HAP-1 (cell line): ENCODE measurements around the gene DEK.

Experiments used
- DNase-seq, 2 experiments: peaks; one replicate each; pipeline ENCODE4 v3.0.0-alpha.2; 2016 to 2020; ENCODE audit warnings: low spot score in 2 of 2
- H3K27me3 ChIP-seq: fragments of 250-450 bp; sonication (Bioruptor Pico); 2 replicates; pipeline ENCODE4 v1.5.1; 2020; ENCODE audit warnings: low read depth, mild to moderate bottlenecking, moderate library complexity
- H3K36me3 ChIP-seq: fragments of 250-450 bp; sonication (Bioruptor Pico); replicated peaks from 2 replicates; pipeline ENCODE4 v1.5.1; 2020; ENCODE audit warnings: mild to moderate bottlenecking
- H3K4me1 ChIP-seq: fragments of 250-450 bp; sonication (Bioruptor Pico); 2 replicates; pipeline ENCODE4 v1.5.1; 2020; ENCODE audit warnings: mild to moderate bottlenecking
- H3K4me3 ChIP-seq: fragments of 250-450 bp; sonication (Bioruptor Pico); 2 replicates; pipeline ENCODE4 v1.5.1; 2020; ENCODE audit warnings: mild to moderate bottlenecking, moderate library complexity
- H3K9me3 ChIP-seq: fragments of 250-450 bp; sonication (Bioruptor Pico); 2 replicates; pipeline ENCODE4 v1.5.1; 2020; ENCODE audit warnings: mild to moderate bottlenecking, moderate library complexity
- in situ Hi-C: fragments of 300-500 bp; cut with MboI; formaldehyde crosslinking; loops from 3 replicates; pipeline ENCODE4 v1.14.3; 2020; ENCODE audit warnings: low sequenced_read_pairs, inconsistent platforms, mixed read lengths

The DEK gene

DNA sequence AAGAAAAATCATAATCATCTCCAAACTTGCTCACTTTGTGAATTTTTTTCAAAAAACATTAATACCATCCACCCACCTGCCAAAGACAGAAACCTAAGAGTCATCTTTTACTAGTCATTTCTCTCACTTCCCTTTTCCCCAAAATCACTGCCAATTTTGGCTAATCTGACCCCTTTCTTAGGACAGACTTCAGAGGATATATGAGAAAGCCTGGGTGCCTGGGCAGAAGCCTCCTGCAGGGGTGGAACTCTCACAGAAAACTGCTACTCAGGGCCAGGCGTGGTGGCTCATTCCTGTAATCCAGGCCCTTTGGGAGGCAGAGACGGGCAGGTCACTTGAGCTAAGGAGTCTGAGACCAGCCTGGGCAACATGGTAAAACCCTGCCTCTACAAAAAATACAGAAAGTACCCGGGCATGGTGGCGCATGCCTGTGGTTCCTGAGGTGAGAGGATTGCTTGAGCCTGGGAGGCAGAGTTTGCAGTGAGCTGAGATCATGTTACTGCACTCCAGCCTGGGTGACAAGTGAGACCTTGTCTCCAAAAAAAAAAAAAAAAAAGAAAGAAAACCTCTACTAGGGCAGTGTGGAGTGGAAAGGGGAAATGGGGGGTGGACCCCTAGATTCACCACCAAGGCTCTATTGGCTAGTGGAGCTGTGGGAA lies 3.8 kb downstream of the DEK start:
- H3K4me1 ChIP-seq, result peaks cover 29% of the 10 kb centered on the region
- H3K27me3 ChIP-seq, result no peaks in the 10 kb centered on the region
- H3K9me3 ChIP-seq, result no peaks in the 10 kb centered on the region
- no peak overlapping the region for H3K4me3 ChIP-seq
- peaks cover 78% of the 10 kb centered on the region for H3K36me3 ChIP-seq
- in situ Hi-C loops, result no loop called here
- DNase-seq, result no peak

DNA sequence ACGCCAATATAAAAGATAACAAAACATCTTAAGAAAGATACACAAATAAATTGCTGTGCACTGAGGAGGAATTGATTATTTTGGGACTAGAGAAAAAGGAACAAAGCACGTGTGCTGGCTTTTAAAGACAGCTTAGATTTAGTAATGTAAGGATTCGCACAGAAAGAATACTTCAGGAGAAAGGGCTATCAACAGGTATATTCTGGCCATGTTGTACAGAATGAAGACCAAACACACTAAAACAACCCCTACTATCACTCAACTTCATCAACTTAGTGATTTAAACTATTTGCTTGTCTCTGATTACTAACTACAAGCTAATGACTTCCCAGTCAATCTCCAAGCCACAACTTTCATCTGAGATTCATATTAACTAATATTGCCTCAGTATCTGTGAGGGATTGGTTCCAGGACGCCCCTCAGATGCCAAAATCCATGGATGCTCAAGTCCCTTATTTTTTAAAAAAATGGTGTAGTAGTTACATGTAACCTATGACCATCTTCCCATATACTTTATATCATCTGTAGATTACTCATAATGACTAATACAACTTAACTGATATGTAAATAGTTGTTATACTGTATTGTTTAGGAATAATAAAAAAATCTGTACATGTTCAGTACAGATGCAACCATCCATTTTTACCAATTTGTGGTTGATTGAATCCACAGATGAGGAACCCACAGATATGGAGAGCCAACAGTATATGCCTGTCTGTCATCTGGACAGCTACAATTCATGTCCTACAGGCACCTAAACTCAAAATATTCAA lies 4.5 kb downstream of the DEK start:
- DNase-seq, result no peak
- Histone ChIP-seq H3K36me3 (peaks cover 85% of the 10 kb centered on the region), H3K4me3 (no peak overlapping the region), H3K27me3 (no peaks in the 10 kb centered on the region), H3K9me3 (no peaks in the 10 kb centered on the region), H3K4me1 (peaks cover 26% of the 10 kb centered on the region)
- in situ Hi-C loops, result no loop called here

DNA sequence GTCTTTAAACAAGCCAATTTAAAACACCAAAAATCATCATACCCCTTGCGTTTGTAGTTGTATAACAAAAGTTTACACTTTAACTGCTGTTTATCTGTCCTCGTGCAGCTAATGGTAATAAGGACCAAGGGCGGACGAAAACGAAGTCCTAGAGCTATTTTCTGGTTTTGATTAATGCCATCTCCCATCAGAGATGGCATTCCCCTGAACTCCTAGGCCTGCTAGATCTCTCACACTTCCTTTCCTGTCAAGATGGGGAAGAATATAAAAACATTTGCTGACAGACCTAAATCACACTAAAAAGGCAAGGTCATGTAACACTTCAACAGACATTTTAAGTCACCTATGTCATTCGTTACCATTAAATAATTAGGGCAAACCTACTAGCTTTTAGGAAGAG lies 9.5 kb downstream of the DEK start:
- Histone ChIP-seq H3K4me1 (peaks cover 4% of the 10 kb centered on the region; the same call in 1 of the 2 replicates), H3K4me3 (no peak overlapping the region), H3K27me3 (no peaks in the 10 kb centered on the region), H3K9me3 (no peaks in the 10 kb centered on the region), H3K36me3 (peaks cover 91% of the 10 kb centered on the region)
- in situ Hi-C loops, result no loop called here
- DNase-seq, result no peak

DNA sequence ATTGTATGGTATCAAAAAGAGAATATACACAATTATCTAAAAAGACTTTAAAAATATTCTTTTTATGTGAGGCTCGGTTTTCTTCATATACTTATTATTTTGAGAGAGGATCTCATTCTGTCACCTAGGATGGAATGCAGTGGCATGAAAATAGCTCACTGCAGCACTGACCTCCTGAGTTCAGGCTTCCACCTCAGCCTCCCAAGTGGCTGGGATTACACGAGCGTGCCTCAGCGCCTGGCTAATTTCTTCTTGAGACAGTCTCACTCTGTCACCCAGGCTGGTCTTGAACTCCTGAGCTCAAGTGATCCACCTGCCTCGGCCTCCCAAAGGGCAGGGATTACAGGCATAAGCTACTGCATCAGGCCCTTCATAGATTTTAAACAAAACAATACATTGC lies 10.7 kb downstream of the DEK start:
- in situ Hi-C loops, result no loop called here

DNA sequence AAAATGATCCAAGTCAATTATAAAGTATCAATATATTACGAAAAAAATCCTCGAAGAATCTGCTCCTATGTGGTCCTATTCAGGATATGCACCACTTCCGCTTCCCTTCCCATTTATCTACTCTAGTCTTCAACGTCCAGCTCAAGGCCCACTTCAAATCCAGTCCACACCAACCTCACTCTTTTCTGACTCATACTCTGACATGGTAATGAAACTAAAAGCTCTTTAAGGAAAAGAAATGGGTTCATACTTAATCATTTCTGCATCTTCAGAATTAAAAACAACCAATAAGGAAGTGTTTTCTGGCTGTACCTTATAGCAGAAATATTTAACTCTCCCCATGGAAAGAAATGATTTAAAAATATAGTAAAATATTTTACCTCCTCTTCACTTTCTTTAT lies 15.1 kb downstream of the DEK start:
- DNase-seq, result no peak
- no peaks in the 10 kb centered on the region for H3K9me3 ChIP-seq
- H3K36me3 ChIP-seq, result peaks cover 92% of the 10 kb centered on the region
- H3K4me1 ChIP-seq, result no peaks in the 10 kb centered on the region
- H3K27me3 ChIP-seq, result no peaks in the 10 kb centered on the region
- no peak overlapping the region for H3K4me3 ChIP-seq
- in situ Hi-C loops, result no loop called here

More for the DNA sequence above, 10.7 kb downstream of the DEK start:
- Histone ChIP-seq H3K36me3 (peaks cover 95% of the 10 kb centered on the region), H3K9me3 (no peaks in the 10 kb centered on the region), H3K4me1 (no peaks in the 10 kb centered on the region), H3K4me3 (no peak overlapping the region), H3K27me3 (no peaks in the 10 kb centered on the region)
- no peak for DNase-seq

DNA sequence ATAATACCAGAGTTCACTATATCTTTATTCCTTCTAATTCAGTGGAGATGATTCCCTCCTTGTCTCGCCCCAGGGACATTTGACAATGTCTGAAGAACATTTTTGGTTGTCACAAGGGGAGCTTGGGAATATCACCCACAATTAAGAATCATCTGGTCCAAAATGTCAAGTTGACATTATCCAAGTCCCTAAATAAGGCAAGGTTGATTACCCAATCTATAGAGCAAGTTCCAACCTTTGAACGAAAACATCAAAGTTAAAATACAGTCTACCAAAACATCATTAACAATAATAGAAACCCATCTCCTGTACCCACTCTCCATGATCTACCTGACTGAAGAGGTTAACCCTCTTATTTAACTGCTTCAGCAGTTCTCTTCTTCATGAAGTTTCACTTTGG lies 15.6 kb downstream of the DEK start:
- H3K4me3 ChIP-seq, result no peak overlapping the region
- DNase-seq, result no peak
- H3K4me1 ChIP-seq, result no peaks in the 10 kb centered on the region
- no peaks in the 10 kb centered on the region for H3K9me3 ChIP-seq
- peaks cover 92% of the 10 kb centered on the region for H3K36me3 ChIP-seq
- H3K27me3 ChIP-seq, result no peaks in the 10 kb centered on the region
- in situ Hi-C loops, result no loop called here

DNA sequence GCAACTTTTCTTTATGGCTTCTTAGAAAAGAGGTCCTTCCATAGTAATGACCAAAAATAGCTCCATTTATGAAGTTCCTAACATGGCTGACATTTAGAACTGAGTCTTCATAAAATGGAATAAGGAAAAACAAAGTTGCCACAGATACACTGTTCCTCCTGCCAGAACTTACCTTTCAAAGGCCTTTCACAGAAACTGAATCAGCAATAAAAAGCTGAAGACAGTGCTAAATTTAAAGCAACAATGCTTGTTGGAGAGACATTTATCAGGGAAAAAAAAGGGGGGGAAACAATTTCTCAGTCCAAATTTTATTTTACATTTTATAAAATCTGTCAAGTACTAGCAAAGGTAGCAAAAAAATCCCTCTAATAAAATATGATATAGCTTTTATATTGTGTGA lies 17.3 kb downstream of the DEK start:
- H3K9me3 ChIP-seq, result no peaks in the 10 kb centered on the region
- in situ Hi-C loops, result no loop called here
- no peaks in the 10 kb centered on the region for H3K27me3 ChIP-seq
- peaks cover 1% of the 10 kb centered on the region for H3K4me1 ChIP-seq
- H3K36me3 ChIP-seq, result peaks cover 93% of the 10 kb centered on the region
- no peak for DNase-seq
- H3K4me3 ChIP-seq, result no peak overlapping the region

DNA sequence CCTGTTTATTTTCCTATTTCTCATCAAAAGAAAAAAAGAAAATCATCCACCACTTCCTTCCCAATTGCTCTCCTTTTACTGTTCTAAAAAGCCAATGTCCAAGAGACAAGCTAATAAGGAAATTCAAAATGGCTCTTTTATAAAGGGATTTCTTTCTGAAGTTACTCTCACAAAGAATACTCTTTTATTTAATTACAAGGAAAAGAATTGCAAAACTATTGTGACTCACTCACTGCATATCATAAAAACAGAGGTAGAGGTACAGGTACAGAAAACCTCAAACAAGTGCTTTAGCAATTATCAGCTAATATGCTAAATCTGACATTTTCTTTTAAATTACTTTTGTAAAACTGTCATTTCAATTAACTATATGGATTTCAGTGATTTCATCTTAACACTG lies 18.1 kb downstream of the DEK start:
- in situ Hi-C loops, result no loop called here
- peaks cover 9% of the 10 kb centered on the region for H3K4me1 ChIP-seq
- H3K27me3 ChIP-seq, result no peaks in the 10 kb centered on the region
- H3K4me3 ChIP-seq, result no peak overlapping the region
- no peak for DNase-seq
- H3K36me3 ChIP-seq, result peaks cover 92% of the 10 kb centered on the region
- H3K9me3 ChIP-seq, result no peaks in the 10 kb centered on the region

DNA sequence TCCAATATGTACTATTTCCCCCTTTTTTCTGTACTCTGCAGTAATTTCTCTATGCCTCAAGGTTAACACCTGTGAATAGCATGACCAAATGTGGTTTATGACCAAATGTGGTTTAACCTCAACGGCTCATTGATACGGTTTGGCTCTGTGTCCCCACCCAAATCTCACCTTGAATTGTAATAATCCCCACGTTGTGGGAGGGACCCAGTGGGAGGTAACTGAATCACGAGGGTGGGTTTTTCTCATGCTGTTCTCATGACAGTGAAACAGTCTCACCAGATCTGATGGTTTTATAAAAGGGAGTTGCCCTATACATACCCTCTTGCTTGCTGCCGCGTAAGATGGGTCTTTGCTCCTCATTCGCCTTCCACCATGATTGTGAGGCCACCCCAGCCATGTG lies 18.7 kb downstream of the DEK start:
- Histone ChIP-seq H3K9me3 (no peaks in the 10 kb centered on the region), H3K4me3 (no peak overlapping the region), H3K36me3 (peaks cover 92% of the 10 kb centered on the region), H3K27me3 (no peaks in the 10 kb centered on the region), H3K4me1 (peaks cover 13% of the 10 kb centered on the region)
- no peak for DNase-seq
- in situ Hi-C loops, result no loop called here

DNA sequence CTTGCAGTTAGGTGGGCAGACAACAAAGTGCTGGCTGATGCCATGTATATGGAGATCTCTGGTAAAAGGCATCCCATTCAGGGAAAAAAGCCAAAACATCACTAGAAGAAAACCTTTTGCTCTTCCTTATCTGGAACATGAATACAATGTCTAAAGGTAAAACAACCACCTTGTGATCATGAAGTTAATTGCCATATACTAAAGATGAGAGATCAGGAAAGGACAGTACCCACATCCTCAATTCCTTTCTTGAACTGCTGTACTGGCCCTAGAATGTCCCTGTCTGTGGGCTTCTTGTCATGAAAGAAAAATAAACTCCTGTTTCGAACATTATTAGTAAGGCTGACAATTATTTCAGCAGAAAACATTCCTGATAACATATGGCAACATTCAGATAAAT lies 19.3 kb downstream of the DEK start:
- in situ Hi-C loops, result no loop called here
- Histone ChIP-seq H3K36me3 (peaks cover 90% of the 10 kb centered on the region), H3K4me3 (no peak overlapping the region), H3K27me3 (no peaks in the 10 kb centered on the region), H3K9me3 (no peaks in the 10 kb centered on the region), H3K4me1 (peaks cover 17% of the 10 kb centered on the region)
- DNase-seq, result no peak

DNA sequence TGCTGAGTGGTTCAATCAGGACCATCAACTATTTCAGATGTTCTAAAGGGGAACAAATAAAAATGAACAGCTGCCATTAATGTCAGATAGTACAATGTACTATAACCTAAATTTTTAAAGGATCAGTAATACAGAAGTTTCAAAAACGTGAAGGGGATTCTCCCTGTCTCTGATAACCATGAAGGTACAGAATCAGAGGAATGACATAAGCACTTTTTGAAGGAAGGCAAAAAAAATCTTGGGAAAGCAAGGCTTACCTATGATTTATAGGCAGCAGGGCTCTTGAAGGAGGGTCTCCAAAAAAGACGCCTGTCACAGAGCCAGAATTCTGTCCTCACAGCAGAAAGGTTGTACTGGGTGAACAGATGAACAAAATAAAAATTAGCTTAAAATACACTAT lies 20.1 kb downstream of the DEK start:
- no peak for DNase-seq
- H3K36me3 ChIP-seq, result peaks cover 90% of the 10 kb centered on the region
- H3K4me1 ChIP-seq, result peaks cover 24% of the 10 kb centered on the region
- H3K27me3 ChIP-seq, result no peaks in the 10 kb centered on the region
- in situ Hi-C loops, result no loop called here
- H3K9me3 ChIP-seq, result no peaks in the 10 kb centered on the region
- no peak overlapping the region for H3K4me3 ChIP-seq

DNA sequence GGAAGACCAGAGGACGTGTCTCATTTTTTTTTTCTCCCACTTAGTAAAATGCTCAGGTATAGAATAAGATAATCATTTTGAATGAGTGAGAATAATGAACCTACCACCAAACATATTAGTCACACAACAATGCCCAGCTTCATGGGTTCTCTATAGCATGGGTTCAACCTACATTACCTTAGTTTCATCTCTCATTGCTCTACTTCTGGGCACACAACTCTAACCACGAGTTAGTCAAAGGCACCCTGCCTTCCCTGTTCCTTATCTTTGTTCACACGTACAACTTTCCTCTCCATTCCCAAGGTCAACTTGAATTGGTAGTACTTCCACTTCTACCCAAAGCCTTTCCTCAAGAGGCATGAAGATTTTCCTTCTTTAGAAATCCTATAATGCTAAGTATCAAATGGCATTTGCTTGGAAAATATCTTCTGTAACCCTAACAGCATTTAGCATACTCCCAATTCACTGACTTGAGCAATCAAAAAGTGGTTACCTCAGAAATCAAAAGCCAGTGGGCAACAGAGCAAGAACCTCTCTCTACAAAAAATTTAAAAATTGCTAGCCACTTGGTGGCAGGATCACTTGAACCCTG lies 20.9 kb downstream of the DEK start:
- DNase-seq, result no peak
- Histone ChIP-seq H3K4me1 (peaks cover 24% of the 10 kb centered on the region), H3K36me3 (peaks cover 85% of the 10 kb centered on the region), H3K4me3 (no peak overlapping the region), H3K9me3 (no peaks in the 10 kb centered on the region), H3K27me3 (no peaks in the 10 kb centered on the region)
- in situ Hi-C loops, result no loop called here

DNA sequence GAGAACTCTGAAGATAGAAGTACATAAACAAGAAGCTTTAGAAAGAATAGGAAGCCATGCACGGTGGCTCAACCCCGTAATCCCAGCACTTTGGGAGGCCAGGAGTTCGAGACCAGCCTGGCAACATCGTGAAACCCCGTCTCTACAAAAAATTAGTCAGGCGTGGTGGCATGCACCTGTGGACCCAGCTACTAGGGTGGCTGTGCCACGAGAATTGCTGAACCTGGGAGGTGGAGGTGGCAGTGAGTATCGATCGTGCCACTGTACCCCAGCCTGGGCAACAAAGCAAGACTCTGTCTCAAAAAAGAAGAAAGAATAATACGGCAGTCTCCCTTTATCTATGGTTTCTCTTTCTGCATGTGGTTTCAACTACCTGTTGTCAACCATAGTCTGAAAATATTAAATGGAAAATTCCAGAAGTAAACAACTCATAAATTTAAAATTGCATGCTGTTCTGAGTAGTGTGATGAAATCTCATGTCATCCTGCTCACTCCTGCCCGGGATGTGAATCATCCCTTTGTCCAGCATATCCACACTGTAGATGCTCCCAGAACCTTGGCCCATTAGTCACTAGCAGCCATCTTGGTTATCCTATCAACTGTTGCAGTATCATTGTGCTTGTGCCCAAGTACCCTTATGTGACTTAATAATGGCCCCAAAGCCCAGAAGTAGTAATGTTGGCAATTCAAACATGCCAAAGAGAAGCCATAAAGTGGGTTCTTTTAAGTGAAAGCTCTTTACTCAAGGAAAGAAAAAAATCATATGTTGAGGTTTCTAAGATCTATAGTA lies 22.1 kb downstream of the DEK start:
- H3K9me3 ChIP-seq, result no peaks in the 10 kb centered on the region
- H3K27me3 ChIP-seq, result no peaks in the 10 kb centered on the region
- peaks cover 83% of the 10 kb centered on the region for H3K36me3 ChIP-seq
- in situ Hi-C loops, result no loop called here
- H3K4me3 ChIP-seq, result no peak overlapping the region
- no peak for DNase-seq
- H3K4me1 ChIP-seq, result peaks cover 24% of the 10 kb centered on the region
